ENCODE measurements around the gene KREMEN1. TPM values are rescaled to one million over a fixed set of nuclear protein-coding genes. Genes with fewer than 3 reads are reported as not detected.
A peak's percentile ranks its signal among the peaks of the same experiment; 100 is the strongest.

KREMEN1 gene
- total RNA-seq, 4 donors from 2014 or later = 7.5 to 35.8 (median 15.4) TPM

DNA sequence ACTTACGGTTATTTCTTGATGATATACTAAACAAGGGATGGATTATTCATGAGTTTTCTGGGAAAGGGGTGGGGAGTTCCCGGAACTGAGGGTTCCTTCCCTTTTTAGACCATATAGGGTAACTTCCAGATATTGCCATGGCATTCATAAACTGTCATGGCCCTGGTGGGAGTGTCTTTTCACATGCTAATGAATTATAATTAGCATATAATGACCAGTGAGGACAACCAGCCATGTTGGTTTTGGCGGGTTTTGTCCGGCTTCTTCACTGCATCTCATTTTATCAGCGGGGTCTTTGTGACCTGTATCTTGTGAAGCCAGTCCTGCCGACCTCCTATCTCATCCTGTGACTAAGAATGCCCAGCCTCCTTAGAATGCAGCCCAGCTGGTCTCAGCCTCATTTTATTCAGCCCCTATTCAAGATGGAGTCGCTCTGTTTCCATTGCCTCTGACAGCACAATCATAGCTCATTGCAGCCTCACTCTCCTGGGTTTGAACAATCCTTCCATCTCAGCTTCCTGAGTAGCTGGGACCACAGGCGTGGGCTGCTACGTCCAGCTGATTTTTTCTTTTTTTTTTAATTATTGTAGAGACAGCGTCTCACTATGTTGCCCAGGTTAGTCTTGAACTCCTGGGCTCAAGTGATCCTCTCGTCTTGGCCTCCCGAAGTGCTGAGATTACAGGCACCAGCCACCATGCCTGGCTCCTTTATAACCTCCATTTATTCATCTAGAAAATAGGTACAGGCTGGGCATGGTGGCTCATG lies 80.3 kb downstream of the KREMEN1 start:
- Histone ChIP-seq H3K9me3 (no peaks in the 10 kb centered on the region), H3K27me3 (no peaks in the 10 kb centered on the region), H3K27ac (peak overlapping the region in 2 of 4 donors; percentile 24 to 40), H3K36me3 (no peaks in the 10 kb centered on the region), H3K4me3 (no peak overlapping the region), H3K4me1 (peaks cover 19 to 23% of the 10 kb centered on the region in 2 donors)
- intact Hi-C loops (cut with DNase I; ENCODE audit: low total_unique reads) = loop anchor here (5.0 kb wide), 2 partner anchors 81 to 296 kb away; partner anchors contain the start of gene KREMEN1
- TF ChIP-seq, protein P1, sequence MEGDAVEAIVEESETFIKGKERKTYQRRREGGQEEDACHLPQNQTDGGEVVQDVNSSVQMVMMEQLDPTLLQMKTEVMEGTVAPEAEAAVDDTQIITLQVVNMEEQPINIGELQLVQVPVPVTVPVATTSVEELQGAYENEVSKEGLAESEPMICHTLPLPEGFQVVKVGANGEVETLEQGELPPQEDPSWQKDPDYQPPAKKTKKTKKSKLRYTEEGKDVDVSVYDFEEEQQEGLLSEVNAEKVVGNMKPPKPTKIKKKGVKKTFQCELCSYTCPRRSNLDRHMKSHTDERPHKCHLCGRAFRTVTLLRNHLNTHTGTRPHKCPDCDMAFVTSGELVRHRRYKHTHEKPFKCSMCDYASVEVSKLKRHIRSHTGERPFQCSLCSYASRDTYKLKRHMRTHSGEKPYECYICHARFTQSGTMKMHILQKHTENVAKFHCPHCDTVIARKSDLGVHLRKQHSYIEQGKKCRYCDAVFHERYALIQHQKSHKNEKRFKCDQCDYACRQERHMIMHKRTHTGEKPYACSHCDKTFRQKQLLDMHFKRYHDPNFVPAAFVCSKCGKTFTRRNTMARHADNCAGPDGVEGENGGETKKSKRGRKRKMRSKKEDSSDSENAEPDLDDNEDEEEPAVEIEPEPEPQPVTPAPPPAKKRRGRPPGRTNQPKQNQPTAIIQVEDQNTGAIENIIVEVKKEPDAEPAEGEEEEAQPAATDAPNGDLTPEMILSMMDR (IDR thresholded peaks at IDR 0.05 in 4 of 5, conservative IDR thresholded peaks at IDR 0.05 in 1 of 5) = no peak
- TF ChIP-seq POLR2A (IDR thresholded peaks at IDR 0.05) = no peak
- ATAC-seq = no peak
- in situ Hi-C loops (cut with MboI; ENCODE audit: low sequenced_read_pairs in 4 of 4) = loop anchor here in 3 of 4 donors (10.0 to 25.0 kb wide), 3 partner anchors 58 to 298 kb away; no protein-coding TSS in a partner anchor
- DNase-seq = no peak

DNA sequence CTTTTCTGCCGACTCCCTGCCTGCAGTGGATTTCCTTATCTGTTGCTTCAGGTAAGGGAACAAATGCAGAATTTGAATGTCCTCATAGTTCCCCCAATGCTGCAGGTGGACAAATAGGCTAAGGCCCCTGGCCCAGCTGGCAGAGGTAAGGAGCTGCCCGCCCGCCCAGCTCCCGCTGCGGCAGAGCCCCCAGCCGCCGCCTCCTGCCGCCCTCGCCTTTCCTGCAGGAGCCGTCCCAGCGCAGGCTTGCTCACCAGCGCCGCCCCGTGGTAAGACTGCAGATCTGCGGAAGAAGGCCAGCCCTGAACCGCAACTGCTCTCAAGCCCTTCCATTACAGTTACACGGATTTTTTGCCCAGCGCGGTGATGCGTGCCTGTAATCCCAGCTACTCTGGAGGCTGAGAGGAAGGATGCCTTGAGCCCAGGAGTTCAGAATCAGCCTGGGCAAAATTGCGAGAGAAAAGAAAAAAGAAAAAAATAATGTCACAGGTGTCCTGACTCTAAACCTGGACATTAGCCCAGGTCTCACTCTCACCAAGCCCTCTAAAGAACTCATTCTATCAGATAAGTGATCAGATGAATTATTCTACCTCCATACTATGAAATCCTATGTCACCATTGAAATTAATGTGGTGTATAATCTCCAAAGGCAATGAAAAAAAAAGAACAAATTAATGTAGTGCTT lies 81.7 kb downstream of the KREMEN1 start:
- TF ChIP-seq, protein P1 (IDR thresholded peaks at IDR 0.05 in 4 of 5, conservative IDR thresholded peaks at IDR 0.05 in 1 of 5) = peak; percentile 85 to 98 (median 92)
- no peak for TF ChIP-seq POLR2A (IDR thresholded peaks at IDR 0.05)
- H3K4me3 ChIP-seq = peak overlapping the region; percentile 14 to 26 (median 18)
- H3K27me3 ChIP-seq = no peaks in the 10 kb centered on the region
- H3K36me3 ChIP-seq = no peaks in the 10 kb centered on the region
- no peak overlapping the region for H3K27ac ChIP-seq
- in situ Hi-C loops (cut with MboI; ENCODE audit: low sequenced_read_pairs in 4 of 4) (loop anchor here in 3 of 4 donors (10.0 to 25.0 kb wide), 3 partner anchors 60 to 300 kb away; no protein-coding TSS in a partner anchor), intact Hi-C loops (cut with DNase I; ENCODE audit: low total_unique reads) (loop anchor here (1.0 to 5.0 kb wide), 3 partner anchors 82 to 297 kb away; partner anchors contain the start of gene KREMEN1)
- no peaks in the 10 kb centered on the region for H3K9me3 ChIP-seq
- peaks cover 18 to 22% of the 10 kb centered on the region in 2 donors for H3K4me1 ChIP-seq
- ATAC-seq = peak; percentile 81 to 89
- DNase-seq = peak; percentile 46 to 59

DNA sequence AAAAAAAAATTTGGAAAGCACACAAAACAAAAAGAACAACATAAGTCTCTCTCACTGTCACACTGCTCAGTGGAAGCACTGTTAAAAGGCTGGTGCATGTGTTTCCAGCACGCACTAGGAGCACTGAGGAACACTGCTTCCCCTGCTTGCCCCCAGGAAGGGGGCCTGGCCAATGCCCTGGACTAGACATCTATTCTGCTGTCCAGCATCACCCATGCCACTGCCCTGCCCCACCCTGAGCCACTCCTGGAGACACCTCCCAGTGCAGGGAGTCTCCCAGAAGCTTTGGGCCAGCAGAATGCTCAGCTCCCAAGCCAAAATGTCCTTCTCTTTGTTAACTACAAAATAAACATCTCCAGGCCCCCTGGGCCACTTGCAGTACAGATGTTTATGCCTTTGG lies 83.1 kb downstream of the KREMEN1 start:
- ATAC-seq = no peak
- DNase-seq = no peak
- no peak overlapping the region for H3K4me3 ChIP-seq
- no peaks in the 10 kb centered on the region for H3K27me3 ChIP-seq
- in situ Hi-C loops (cut with MboI; ENCODE audit: low sequenced_read_pairs in 4 of 4) (loop anchor here in 3 of 4 donors (10.0 to 25.0 kb wide), 3 partner anchors 61 to 301 kb away; no protein-coding TSS in a partner anchor), intact Hi-C loops (cut with DNase I; ENCODE audit: low total_unique reads) (no loop called here)
- TF ChIP-seq, protein P1 (IDR thresholded peaks at IDR 0.05 in 4 of 5, conservative IDR thresholded peaks at IDR 0.05 in 1 of 5) = no peak
- TF ChIP-seq POLR2A (IDR thresholded peaks at IDR 0.05) = no peak
- H3K9me3 ChIP-seq = no peaks in the 10 kb centered on the region
- H3K27ac ChIP-seq = no peak overlapping the region
- H3K36me3 ChIP-seq = no peaks in the 10 kb centered on the region
- H3K4me1 ChIP-seq = peaks cover 9 to 11% of the 10 kb centered on the region in 2 donors

DNA sequence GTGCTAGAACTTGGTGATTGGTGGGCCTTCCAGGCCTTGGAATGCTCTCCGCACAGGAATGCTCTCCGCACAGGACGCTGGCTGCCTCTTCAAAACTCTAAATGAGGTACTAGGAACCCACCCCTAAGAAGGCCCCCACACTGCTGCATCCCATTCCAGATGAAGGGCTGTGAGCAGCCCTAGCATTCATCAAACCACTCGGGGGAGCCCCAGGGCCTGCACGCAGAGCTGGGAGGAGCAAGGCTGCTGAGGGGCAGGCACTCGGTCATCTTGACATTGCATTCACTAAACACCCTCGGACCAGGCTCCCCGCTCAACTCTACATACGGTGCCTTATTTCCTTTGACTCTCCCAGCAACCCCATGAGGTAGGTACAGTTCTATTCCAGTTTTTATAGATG lies 83.7 kb downstream of the KREMEN1 start:
- TF ChIP-seq, protein P1 (IDR thresholded peaks at IDR 0.05 in 4 of 5, conservative IDR thresholded peaks at IDR 0.05 in 1 of 5) = no peak
- TF ChIP-seq POLR2A (IDR thresholded peaks at IDR 0.05) = no peak
- Histone ChIP-seq H3K27ac (no peak overlapping the region), H3K27me3 (no peaks in the 10 kb centered on the region), H3K9me3 (no peaks in the 10 kb centered on the region), H3K4me1 (peaks cover 4 to 11% of the 10 kb centered on the region in 2 donors), H3K36me3 (no peaks in the 10 kb centered on the region), H3K4me3 (no peak overlapping the region)
- in situ Hi-C loops (cut with MboI; ENCODE audit: low sequenced_read_pairs in 4 of 4) = loop anchor here in 3 of 4 donors (10.0 to 25.0 kb wide), 3 partner anchors 62 to 302 kb away; no protein-coding TSS in a partner anchor
- intact Hi-C loops (cut with DNase I; ENCODE audit: low total_unique reads) = no loop called here
- ATAC-seq = no peak
- DNase-seq = no peak
